HFF-Myc (cell line): ENCODE results near the gene C1orf50.
A peak's percentile ranks its signal among the peaks of the same experiment; 100 is the strongest.

Experiments used
- DNase-seq: peaks from one replicate; pipeline ENCODE4 v3.0.0-alpha.2; 2011; ENCODE audit warnings: low read depth; ENCODE audit errors: extremely low read depth
- H3K4me3 ChIP-seq: replicated peaks from 2 replicates; pipeline ENCODE4 v1.5.1; 2011; ENCODE audit warnings: low read depth, mild to moderate bottlenecking, control low read depth, low read length
- CTCF ChIP-seq: IDR thresholded peaks from 2 replicates; pipeline ENCODE4 v1.5.1; 2012; ENCODE audit warnings: mild to moderate bottlenecking, low read depth, low read length, control low read depth; ENCODE audit errors: missing control alignments

The C1orf50 gene

GRCh38 chr1:42736152-42736551, 30.9 kb upstream of the C1orf50 start:
- TF ChIP-seq CTCF: peak; percentile 29
- DNase-seq: no peak
- H3K4me3 ChIP-seq: no peak overlapping the region

- H3K4me3 ChIP-seq: no peak overlapping the region
- no peak for DNase-seq
- no peak for TF ChIP-seq CTCF
Measured at GRCh38 chr1:42736571-42737200, 30.4 kb upstream of the C1orf50 start.

- no peak for DNase-seq
- H3K4me3 ChIP-seq: no peak overlapping the region
- no peak for TF ChIP-seq CTCF
Measured at GRCh38 chr1:42737257-42737656, 29.8 kb upstream of the C1orf50 start.

- TF ChIP-seq CTCF: no peak
- DNase-seq: no peak
- H3K4me3 ChIP-seq: no peak overlapping the region
Measured at GRCh38 chr1:42737986-42738677, 28.9 kb upstream of the C1orf50 start.

GRCh38 chr1:42738678-42739226, 28.3 kb upstream of the C1orf50 start:
- H3K4me3 ChIP-seq: no peak overlapping the region
- no peak for TF ChIP-seq CTCF
- DNase-seq: no peak

- TF ChIP-seq CTCF: no peak
- no peak within 1 kb of the TSS for H3K4me3 ChIP-seq
Measured at GRCh38 chr1:42739753-42740700, 27.0 kb upstream of the C1orf50 start, which contains the start of gene CLDN19. Gene CLDN19 (minus strand): TSS chr1:42740236. CDS start chr1:42740063, 173 bp downstream.

More at GRCh38 chr1:42739753-42740700, 27.0 kb upstream of the C1orf50 start, which contains the start of gene CLDN19:
- DNase-seq: no peak
